H9 (cell line): ENCODE measurements around the gene IGSF5. TPM values are rescaled to one million over a fixed set of nuclear protein-coding genes. Genes with fewer than 3 reads are reported as not detected.

Experiments
- DNase-seq: peaks from one replicate; pipeline ENCODE4 v3.0.0-alpha.2; 2017
- H2AFZ ChIP-seq: one replicate; pipeline ENCODE4 v1.6.1; 2013; ENCODE audit warnings: mild to moderate bottlenecking, low read length, control low read depth, moderate library complexity
- H2AK5ac ChIP-seq: 2 replicates; pipeline ENCODE4 v1.6.1; 2013; ENCODE audit warnings: low read length, control low read depth, mixed read lengths; ENCODE audit not compliant: insufficient read length
- H2BK120ac ChIP-seq: one replicate; pipeline ENCODE4 v1.6.1; 2013; ENCODE audit warnings: low read depth, mild to moderate bottlenecking, low read length, control low read depth, inconsistent platforms; ENCODE audit not compliant: poor library complexity, severe bottlenecking
- H2BK12ac ChIP-seq: 2 replicates; pipeline ENCODE4 v1.6.1; 2013; ENCODE audit warnings: low read length, control low read depth, mixed read lengths, low read depth; ENCODE audit not compliant: insufficient read length
- H2BK15ac ChIP-seq: 2 replicates; pipeline ENCODE4 v1.6.1; 2013; ENCODE audit warnings: low read depth, low read length, control low read depth
- H2BK20ac ChIP-seq: one replicate; pipeline ENCODE4 v1.6.1; 2013; ENCODE audit warnings: low read depth, mild to moderate bottlenecking, low read length, control low read depth, inconsistent platforms; ENCODE audit not compliant: poor library complexity, severe bottlenecking
- H2BK5ac ChIP-seq: 2 replicates; pipeline ENCODE4 v1.6.1; 2013; ENCODE audit warnings: low read length, control low read depth, mixed read lengths; ENCODE audit not compliant: insufficient read length
- H3K14ac ChIP-seq: 2 replicates; pipeline ENCODE4 v1.6.1; 2013; ENCODE audit warnings: low read length, control low read depth; ENCODE audit not compliant: insufficient read depth
- H3K18ac ChIP-seq: 2 replicates; pipeline ENCODE4 v1.6.1; 2013; ENCODE audit warnings: low read depth, mild to moderate bottlenecking, mixed read lengths, low read length, control low read depth; ENCODE audit not compliant: insufficient read length
- H3K23ac ChIP-seq: 2 replicates; pipeline ENCODE4 v1.6.1; 2013; ENCODE audit warnings: low read length, control low read depth, mixed read lengths, low read depth; ENCODE audit not compliant: insufficient read length
- H3K23me2 ChIP-seq: 2 replicates; pipeline ENCODE4 v1.6.1; 2013; ENCODE audit warnings: low read depth, mild to moderate bottlenecking, mixed read lengths, low read length, control low read depth; ENCODE audit not compliant: insufficient read length, poor library complexity, severe bottlenecking
- H3K27ac ChIP-seq: 2 replicates; pipeline ENCODE4 v1.5.1; 2013; ENCODE audit warnings: low read length, control low read depth, mixed read lengths, low read depth; ENCODE audit not compliant: insufficient read length
- H3K27me3 ChIP-seq: 2 replicates; pipeline ENCODE4 v1.6.1; 2013; ENCODE audit warnings: low read length, control low read depth, inconsistent platforms; ENCODE audit not compliant: insufficient read depth
- H3K4ac ChIP-seq: 2 replicates; pipeline ENCODE4 v1.6.1; 2013; ENCODE audit warnings: low read depth, mild to moderate bottlenecking, control low read depth, inconsistent platforms, low read length, moderate library complexity
- H3K4me1 ChIP-seq: 2 replicates; pipeline ENCODE4 v1.6.1; 2013; ENCODE audit warnings: low read length, control low read depth, inconsistent platforms; ENCODE audit not compliant: insufficient read depth
- H3K4me2 ChIP-seq: 2 replicates; pipeline ENCODE4 v1.6.1; 2013; ENCODE audit warnings: low read length, control low read depth, mixed read lengths; ENCODE audit not compliant: insufficient read length, insufficient read depth
- H3K56ac ChIP-seq: 2 replicates; pipeline ENCODE4 v1.6.1; 2013; ENCODE audit warnings: low read depth, mild to moderate bottlenecking, mixed read lengths, low read length, control low read depth; ENCODE audit not compliant: insufficient read length
- H3K79me1 ChIP-seq: 2 replicates; pipeline ENCODE4 v1.6.1; 2013; ENCODE audit warnings: low read depth, mild to moderate bottlenecking, moderate library complexity, low read length, control low read depth, inconsistent platforms; ENCODE audit not compliant: insufficient read depth, poor library complexity, severe bottlenecking
- H3K79me2 ChIP-seq: 2 replicates; pipeline ENCODE4 v1.6.1; 2013; ENCODE audit warnings: low read length, control low read depth, inconsistent platforms; ENCODE audit not compliant: insufficient read depth
- H3K9ac ChIP-seq: 2 replicates; pipeline ENCODE4 v1.6.1; 2013; ENCODE audit warnings: low read length, control low read depth, mixed read lengths; ENCODE audit not compliant: insufficient read length; ENCODE audit errors: extremely low read depth
- H3K9me3 ChIP-seq: one replicate; pipeline ENCODE4 v1.6.1; 2013; ENCODE audit warnings: low read depth, low read length, inconsistent platforms; ENCODE audit not compliant: control insufficient read depth
- H3T11ph ChIP-seq: one replicate; pipeline ENCODE4 v1.6.1; 2013; ENCODE audit warnings: mild to moderate bottlenecking, low read length, control low read depth, inconsistent platforms
- H4K20me1 ChIP-seq: one replicate; pipeline ENCODE4 v1.6.1; 2013; ENCODE audit not compliant: control insufficient read depth, insufficient read length, insufficient read depth
- H4K5ac ChIP-seq: 2 replicates; pipeline ENCODE4 v1.6.1; 2013; ENCODE audit warnings: low read depth, mild to moderate bottlenecking, mixed read lengths, low read length, control low read depth; ENCODE audit not compliant: insufficient read length
- H4K8ac ChIP-seq: replicated peaks from 2 replicates; pipeline ENCODE4 v1.6.1; 2013; ENCODE audit warnings: low read length, control low read depth, mixed read lengths, low read depth; ENCODE audit not compliant: insufficient read length
- H4K91ac ChIP-seq: 2 replicates; pipeline ENCODE4 v1.6.1; 2013; ENCODE audit warnings: low read depth, mild to moderate bottlenecking, moderate library complexity, mixed read lengths, low read length, control low read depth; ENCODE audit not compliant: insufficient read length
- H3K27ac Mint-ChIP-seq, 3 experiments: 2 replicates in 2 of 3; 3 replicates in 1 of 3; pipeline ENCODE4 v1.8.0; 2020 to 2021; ENCODE audit warnings: mixed read lengths in 3 of 3, mild to moderate bottlenecking in 1 of 3, moderate library complexity in 1 of 3
- H3K27me3 Mint-ChIP-seq: 2 replicates; pipeline ENCODE4 v1.8.0; 2021; ENCODE audit warnings: low read depth, mild to moderate bottlenecking, moderate library complexity, mixed read lengths
- H3K36me3 Mint-ChIP-seq, 3 experiments: 2 replicates in 2 of 3; 3 replicates in 1 of 3; pipeline ENCODE4 v1.8.0; 2020 to 2021; ENCODE audit warnings: low read depth in 3 of 3, mixed read lengths in 3 of 3; ENCODE audit not compliant: insufficient read depth in 1 of 3
- H3K4me1 Mint-ChIP-seq, 2 experiments: 2 replicates each; pipeline ENCODE4 v1.8.0; 2020; ENCODE audit warnings: mixed read lengths in 2 of 2
- H3K4me3 Mint-ChIP-seq, 2 experiments: 2 replicates in 1 of 2; 3 replicates in 1 of 2; pipeline ENCODE4 v1.8.0; 2020 to 2021; ENCODE audit warnings: mild to moderate bottlenecking in 2 of 2, mixed read lengths in 2 of 2, moderate library complexity in 1 of 2
- H3K9me3 Mint-ChIP-seq, 2 experiments: 2 replicates in 1 of 2; 3 replicates in 1 of 2; pipeline ENCODE4 v1.8.0; 2020; ENCODE audit warnings: mild to moderate bottlenecking in 2 of 2, mixed read lengths in 2 of 2, moderate library complexity in 1 of 2
- WGBS: extraction: QIAGEN DNeasy Blood & Tissue Kit; methylation state at CpG from one replicate; pipeline ENCODE4 v1.1.7; 2013; ENCODE audit warnings: missing lambda C conversion rate, low lambda C conversion rate, mixed read lengths; ENCODE audit not compliant: insufficient read length; ENCODE audit errors: extremely low coverage; 5-methylcytosine and 5-hydroxymethylcytosine counted together
- total RNA-seq: library from RNA; stranded (reverse); gene quantifications from 2 replicates; pipeline ENCODE4 v1.2.1, GENCODE V29; 2021
- TF ChIP-seq, protein P1 (sequence below): fragments of 200-600 bp; sonication (generic); conservative IDR thresholded peaks from 3 replicates; pipeline ENCODE4 v1.8.0; 2021; ENCODE audit warnings: antibody characterized with exemption, mild to moderate bottlenecking

Gene IGSF5
- total RNA-seq, 1 experiment from 2014 or later: 2.1 TPM

DNA sequence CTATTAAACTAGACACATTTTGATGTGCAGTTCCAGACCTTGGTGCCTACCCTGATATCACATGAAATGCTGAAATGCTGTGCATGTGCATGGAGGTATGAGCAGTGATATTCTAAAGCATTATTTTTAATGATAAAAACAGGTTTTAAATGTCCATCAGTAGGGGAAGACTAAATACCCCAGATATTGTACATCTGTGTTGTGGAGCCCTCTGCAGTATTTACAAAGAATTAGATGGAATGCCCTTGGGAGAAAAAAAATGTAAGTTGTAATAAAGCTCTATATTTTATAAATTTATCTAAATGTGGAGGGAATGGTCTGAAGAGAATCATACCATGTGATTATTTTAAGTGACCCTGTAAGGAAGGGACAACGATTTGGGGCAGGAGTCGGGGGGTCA, 39.1 kb upstream of the IGSF5 start:
- no peak overlapping the region for H3K23ac ChIP-seq
- TF ChIP-seq, protein P1, sequence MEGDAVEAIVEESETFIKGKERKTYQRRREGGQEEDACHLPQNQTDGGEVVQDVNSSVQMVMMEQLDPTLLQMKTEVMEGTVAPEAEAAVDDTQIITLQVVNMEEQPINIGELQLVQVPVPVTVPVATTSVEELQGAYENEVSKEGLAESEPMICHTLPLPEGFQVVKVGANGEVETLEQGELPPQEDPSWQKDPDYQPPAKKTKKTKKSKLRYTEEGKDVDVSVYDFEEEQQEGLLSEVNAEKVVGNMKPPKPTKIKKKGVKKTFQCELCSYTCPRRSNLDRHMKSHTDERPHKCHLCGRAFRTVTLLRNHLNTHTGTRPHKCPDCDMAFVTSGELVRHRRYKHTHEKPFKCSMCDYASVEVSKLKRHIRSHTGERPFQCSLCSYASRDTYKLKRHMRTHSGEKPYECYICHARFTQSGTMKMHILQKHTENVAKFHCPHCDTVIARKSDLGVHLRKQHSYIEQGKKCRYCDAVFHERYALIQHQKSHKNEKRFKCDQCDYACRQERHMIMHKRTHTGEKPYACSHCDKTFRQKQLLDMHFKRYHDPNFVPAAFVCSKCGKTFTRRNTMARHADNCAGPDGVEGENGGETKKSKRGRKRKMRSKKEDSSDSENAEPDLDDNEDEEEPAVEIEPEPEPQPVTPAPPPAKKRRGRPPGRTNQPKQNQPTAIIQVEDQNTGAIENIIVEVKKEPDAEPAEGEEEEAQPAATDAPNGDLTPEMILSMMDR: no peak
- H3K79me1 ChIP-seq: no peaks in the 10 kb centered on the region
- no peak overlapping the region for H3K9ac ChIP-seq
- H3K23me2 ChIP-seq: no peaks in the 10 kb centered on the region
- H4K20me1 ChIP-seq: no peaks in the 10 kb centered on the region
- no peak overlapping the region for H3K18ac ChIP-seq
- no peak overlapping the region for H3T11ph ChIP-seq
- H2BK15ac ChIP-seq: no peak overlapping the region
- Mint-ChIP-seq H3K9me3 (peaks cover 31 to 32% of the 10 kb centered on the region in 2 experiments), H3K4me1 (peaks cover 35 to 43% of the 10 kb centered on the region in 2 experiments), H3K27me3 (no peaks in the 10 kb centered on the region; the same call in 1 of the 2 replicates), H3K36me3 (peaks cover 28 to 48% (median 38%) of the 10 kb centered on the region in 3 experiments), H3K27ac (0 out of 7 replicates have a peak overlapping the region, but pooled peaks of 1 of the 3 experiments have one; percentile 89), H3K4me3 (no peak overlapping the region)
- no peak overlapping the region for H3K14ac ChIP-seq
- no peak overlapping the region for H4K5ac ChIP-seq
- H3K4me1 ChIP-seq: peaks cover 15% of the 10 kb centered on the region
- no peak overlapping the region for H4K8ac ChIP-seq
- no peak overlapping the region for H4K91ac ChIP-seq
- no peak for DNase-seq
- no peak overlapping the region for H3K4me2 ChIP-seq
- no peaks in the 10 kb centered on the region for H3K79me2 ChIP-seq
- no peak overlapping the region for H2BK12ac ChIP-seq
- no peak overlapping the region for H3K4ac ChIP-seq
- no peak overlapping the region for H2BK5ac ChIP-seq
- no peak overlapping the region for H3K27ac ChIP-seq
- H2BK120ac ChIP-seq: no peak overlapping the region
- H3K9me3 ChIP-seq: no peaks in the 10 kb centered on the region
- no peak overlapping the region for H2BK20ac ChIP-seq
- H2AK5ac ChIP-seq: no peak overlapping the region
- H3K27me3 ChIP-seq: no peaks in the 10 kb centered on the region
- no peak overlapping the region for H3K56ac ChIP-seq
- WGBS: no CpG with 5 or more reads among the region's 2 CpGs
- H2AFZ ChIP-seq: no peak overlapping the region
